Stimulated activated CD4-positive, alpha-beta T cell treated with anti-CD3 and anti-CD28 coated beads, Interleukin-1b, Interleukin-23, amount 100 ng/mL, for 24 hours (primary cell): ENCODE data around the gene RNPEPL1.

Source experiments
- DNase-seq, 4 experiments: peaks; one replicate each; pipeline ENCODE4 v3.0.0-alpha.2; 2020; ENCODE audit warnings: low read depth in 4 of 4, low spot score in 1 of 4

RNPEPL1 gene

GRCh38 chr2:240589850-240590525 lies 21.7 kb downstream of the RNPEPL1 start:
- DNase-seq = no peak

GRCh38 chr2:240590681-240591111 lies 22.4 kb downstream of the RNPEPL1 start:
- no peak for DNase-seq

GRCh38 chr2:240591226-240591625 lies 22.9 kb downstream of the RNPEPL1 start:
- no peak for DNase-seq

- DNase-seq = no peak
Observed at GRCh38 chr2:240591784-240592183, 23.5 kb downstream of the RNPEPL1 start.

GRCh38 chr2:240593026-240593702 lies 24.9 kb downstream of the RNPEPL1 start:
- DNase-seq = no peak

- no peak for DNase-seq
Observed at GRCh38 chr2:240593703-240594451, 25.6 kb downstream of the RNPEPL1 start.

- DNase-seq = no peak
Observed at GRCh38 chr2:240594511-240595380, 26.5 kb downstream of the RNPEPL1 start.

- no peak for DNase-seq
Observed at GRCh38 chr2:240595381-240596079, 27.2 kb downstream of the RNPEPL1 start.

GRCh38 chr2:240596080-240596460 lies 27.8 kb downstream of the RNPEPL1 start:
- DNase-seq = no peak

- no peak for DNase-seq
Observed at GRCh38 chr2:240596491-240596931, 28.2 kb downstream of the RNPEPL1 start.

GRCh38 chr2:240597054-240597418 lies 28.8 kb downstream of the RNPEPL1 start:
- DNase-seq = no peak

- DNase-seq = no peak
Observed at GRCh38 chr2:240597419-240598181, 29.3 kb downstream of the RNPEPL1 start.

- no peak for DNase-seq
Observed at GRCh38 chr2:240598311-240598911, 30.1 kb downstream of the RNPEPL1 start.

GRCh38 chr2:240599141-240599583 lies 30.9 kb downstream of the RNPEPL1 start:
- DNase-seq = no peak

GRCh38 chr2:240600451-240600961 lies 32.2 kb downstream of the RNPEPL1 start:
- no peak for DNase-seq

- no peak for DNase-seq
Observed at GRCh38 chr2:240601061-240601830, 33.0 kb downstream of the RNPEPL1 start.

GRCh38 chr2:240601831-240602160 lies 33.5 kb downstream of the RNPEPL1 start:
- no peak for DNase-seq

- DNase-seq = no peak
Observed at GRCh38 chr2:240602266-240603050, 34.2 kb downstream of the RNPEPL1 start.
